IPS DF 6.9 (cell line): ENCODE results near the gene HTD2.

ENCODE experiments used
- DNase-seq: peaks from one replicate; pipeline ENCODE4 v3.0.0-alpha.2; 2013; ENCODE audit warnings: low read depth, low spot score
- H3K27ac ChIP-seq: one replicate; pipeline ENCODE4 v1.5.1; 2013; ENCODE audit warnings: low read length, control low read depth
- H3K27me3 ChIP-seq: 2 replicates; pipeline ENCODE4 v1.6.1; 2013; ENCODE audit warnings: mild to moderate bottlenecking, low read length; ENCODE audit not compliant: control insufficient read depth, insufficient read depth
- H3K36me3 ChIP-seq: 2 replicates; pipeline ENCODE4 v1.6.1; 2013; ENCODE audit warnings: low read length; ENCODE audit not compliant: control insufficient read depth, insufficient read depth
- H3K4me1 ChIP-seq: 2 replicates; pipeline ENCODE4 v1.6.1; 2013; ENCODE audit warnings: low read length; ENCODE audit not compliant: control insufficient read depth, insufficient read depth
- H3K4me3 ChIP-seq: 2 replicates; pipeline ENCODE4 v1.5.1; 2013; ENCODE audit warnings: mild to moderate bottlenecking, low read length
- H3K9me3 ChIP-seq: 2 replicates; pipeline ENCODE4 v1.6.1; 2013; ENCODE audit warnings: low read length, inconsistent platforms; ENCODE audit not compliant: control insufficient read depth, insufficient read depth
- WGBS: extraction: QIAGEN DNeasy Blood & Tissue Kit; methylation state at CpG from one replicate; pipeline ENCODE4 v1.1.7; 2013; ENCODE audit warnings: mixed read lengths, missing lambda C conversion rate; ENCODE audit not compliant: insufficient read length, insufficient coverage; 5-methylcytosine and 5-hydroxymethylcytosine counted together

The HTD2 gene

DNA sequence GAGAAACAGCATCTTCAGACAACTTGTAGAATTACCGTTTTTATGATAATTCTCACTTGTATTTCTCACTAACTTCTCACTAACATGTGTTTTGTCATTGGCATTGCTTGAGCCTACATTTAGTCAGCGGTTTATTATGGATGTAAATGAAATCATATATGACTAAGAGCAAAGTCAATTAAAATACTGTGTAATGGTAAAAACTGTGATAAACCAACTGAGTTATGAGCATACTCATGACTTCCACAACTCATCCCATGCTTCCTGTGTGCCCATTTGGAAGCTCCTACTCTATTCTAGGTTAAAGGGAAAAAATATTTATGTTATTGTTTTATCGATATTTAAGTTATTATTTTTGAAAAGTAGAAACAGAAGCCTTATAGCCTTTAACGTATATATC lies 39.1 kb downstream of the HTD2 start:
- Histone ChIP-seq H3K4me1 (no peaks in the 10 kb centered on the region), H3K9me3 (no peaks in the 10 kb centered on the region), H3K36me3 (no peaks in the 10 kb centered on the region), H3K27me3 (no peaks in the 10 kb centered on the region), H3K27ac (no peak overlapping the region), H3K4me3 (no peak overlapping the region)
- no peak for DNase-seq
- WGBS: 100% methylated on average over 2 of the region's 4 CpGs

DNA sequence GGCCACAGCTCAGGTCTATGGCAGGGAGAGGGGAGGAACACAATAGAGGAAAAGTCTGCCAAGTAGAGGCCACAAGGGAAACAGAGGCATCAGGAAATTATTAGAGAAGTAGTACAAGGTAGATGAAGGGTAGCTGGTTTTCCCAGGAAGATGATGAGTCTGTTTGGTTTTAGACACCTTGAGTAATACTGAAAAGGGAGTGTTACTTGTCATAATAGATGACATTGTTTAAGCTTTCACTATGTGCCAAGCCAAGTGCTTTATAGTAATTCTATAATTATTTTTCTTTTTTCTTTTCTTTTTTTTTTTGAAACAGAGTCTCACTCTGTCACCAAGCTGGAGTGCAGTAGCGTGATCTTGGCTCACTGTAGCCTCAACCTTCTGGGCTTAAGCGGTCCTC lies 40.0 kb downstream of the HTD2 start:
- WGBS: no CpG with 5 or more reads among the region's 2 CpGs
- DNase-seq: no peak
- H3K36me3 ChIP-seq: no peaks in the 10 kb centered on the region
- no peak overlapping the region for H3K27ac ChIP-seq
- no peaks in the 10 kb centered on the region for H3K27me3 ChIP-seq
- H3K4me3 ChIP-seq: no peak overlapping the region
- H3K4me1 ChIP-seq: no peaks in the 10 kb centered on the region
- no peaks in the 10 kb centered on the region for H3K9me3 ChIP-seq

DNA sequence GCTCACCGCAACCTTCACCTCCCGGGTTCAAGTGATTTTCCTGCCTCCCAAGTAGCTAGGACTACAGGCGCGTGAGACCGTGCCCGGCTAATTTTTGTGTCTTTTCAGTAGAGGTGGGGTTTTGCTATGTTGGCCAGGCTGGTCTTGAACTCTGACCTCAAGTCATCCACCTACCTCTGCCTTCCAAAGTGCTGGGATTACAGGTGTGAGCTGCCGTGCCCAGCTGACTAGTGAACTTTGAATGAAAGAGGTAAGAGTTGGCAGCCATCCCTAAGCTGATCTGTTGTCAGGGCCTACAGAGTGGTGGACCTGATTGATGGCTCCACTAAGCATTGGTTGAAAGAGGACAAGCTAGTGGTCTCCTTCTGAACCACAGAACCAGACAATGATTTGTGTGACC lies 41.7 kb downstream of the HTD2 start:
- Histone ChIP-seq H3K4me3 (no peak overlapping the region), H3K36me3 (no peaks in the 10 kb centered on the region), H3K27me3 (no peaks in the 10 kb centered on the region), H3K27ac (no peak overlapping the region), H3K4me1 (peaks cover 4% of the 10 kb centered on the region), H3K9me3 (no peaks in the 10 kb centered on the region)
- WGBS: no CpG with 5 or more reads among the region's 7 CpGs
- DNase-seq: no peak

DNA sequence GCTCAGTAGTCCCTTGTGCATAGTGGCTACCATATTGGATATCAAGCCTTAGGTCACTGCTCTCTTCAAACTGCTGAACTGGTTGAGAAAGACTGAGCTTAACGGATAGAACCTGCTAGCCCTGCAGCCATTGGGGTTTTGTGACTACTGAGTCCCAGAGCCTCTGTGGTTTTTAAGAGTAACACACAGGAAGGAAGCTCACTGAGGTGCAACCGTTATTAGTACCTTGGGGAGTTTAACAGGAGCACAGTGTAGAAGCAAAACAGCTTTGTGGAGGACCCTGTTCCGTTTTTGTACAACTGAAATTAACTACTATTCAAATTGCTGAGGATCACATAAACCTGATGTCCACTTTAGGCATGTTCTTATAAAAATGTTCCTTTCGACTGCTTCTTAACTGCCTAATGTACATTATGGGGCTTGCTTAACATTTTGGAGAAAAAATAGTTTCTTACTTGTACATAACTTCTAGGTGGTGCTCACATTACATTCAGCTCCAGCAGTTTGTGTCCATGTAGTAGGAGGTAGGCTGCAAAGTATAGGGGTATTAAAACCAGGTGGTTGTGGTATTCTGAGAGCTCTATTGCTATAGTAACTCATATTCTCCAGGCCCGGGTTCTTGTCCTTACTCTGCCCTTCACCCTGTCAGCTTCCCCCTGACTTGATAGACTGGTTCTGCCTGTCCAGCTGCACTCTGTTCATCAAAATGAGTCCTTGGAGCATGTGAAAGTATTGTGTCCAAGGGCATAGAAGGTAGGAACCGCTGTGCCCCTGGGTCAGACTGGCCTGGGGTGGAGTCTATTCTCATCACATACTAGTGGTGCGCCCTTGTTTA lies 43.7 kb downstream of the HTD2 start:
- no CpG with 5 or more reads among the region's 7 CpGs for WGBS
- Histone ChIP-seq H3K36me3 (no peaks in the 10 kb centered on the region), H3K27ac (no peak overlapping the region), H3K27me3 (no peaks in the 10 kb centered on the region), H3K9me3 (no peaks in the 10 kb centered on the region), H3K4me3 (no peak overlapping the region), H3K4me1 (peaks cover 4% of the 10 kb centered on the region)
- DNase-seq: no peak

DNA sequence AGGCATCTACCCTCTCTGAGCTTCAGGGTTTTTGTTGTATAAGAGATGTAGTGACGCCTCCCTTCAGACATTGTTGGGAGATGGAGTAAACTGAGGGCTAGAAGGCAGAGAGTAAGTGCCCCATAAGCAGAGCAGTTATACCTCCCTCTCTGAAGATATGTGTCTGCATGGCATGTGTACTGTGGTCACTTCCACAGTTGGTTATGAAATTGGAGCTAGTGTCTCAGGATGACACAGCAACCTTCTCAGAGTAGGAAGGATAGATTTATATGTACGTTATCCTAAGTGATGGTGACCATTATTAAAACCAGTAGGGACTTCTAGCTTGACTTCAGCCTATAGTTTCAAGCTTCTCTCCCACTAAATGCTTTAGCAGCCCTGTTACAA lies 44.3 kb downstream of the HTD2 start:
- H3K36me3 ChIP-seq: no peaks in the 10 kb centered on the region
- DNase-seq: no peak
- H3K27me3 ChIP-seq: no peaks in the 10 kb centered on the region
- H3K4me1 ChIP-seq: peaks cover 4% of the 10 kb centered on the region
- WGBS: no CpG with 5 or more reads among the region's 2 CpGs
- no peak overlapping the region for H3K4me3 ChIP-seq
- H3K9me3 ChIP-seq: no peaks in the 10 kb centered on the region
- no peak overlapping the region for H3K27ac ChIP-seq

DNA sequence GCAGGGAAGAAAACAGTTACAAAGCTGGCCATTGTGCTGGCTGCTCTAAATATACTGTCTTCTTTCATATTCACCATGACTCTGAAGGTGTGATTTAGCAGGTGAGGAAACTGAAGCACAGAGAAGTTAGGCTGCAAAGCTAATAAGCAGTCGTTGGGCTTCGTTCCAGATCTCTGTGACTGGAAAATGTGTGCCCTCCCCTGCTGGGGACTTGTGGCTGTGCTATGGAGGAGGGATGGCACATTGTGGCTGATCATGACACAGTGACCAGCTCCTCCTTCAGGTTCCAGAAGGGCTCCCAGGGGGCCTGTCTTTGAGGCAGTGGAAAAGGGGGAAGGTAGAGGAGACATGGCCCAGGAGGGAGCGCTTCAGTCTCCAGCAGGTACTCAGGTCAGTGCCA lies 45.6 kb downstream of the HTD2 start:
- H3K9me3 ChIP-seq: no peaks in the 10 kb centered on the region
- peaks cover 4% of the 10 kb centered on the region for H3K4me1 ChIP-seq
- H3K4me3 ChIP-seq: no peak overlapping the region
- no peak overlapping the region for H3K27ac ChIP-seq
- no peaks in the 10 kb centered on the region for H3K27me3 ChIP-seq
- no peak for DNase-seq
- WGBS: no CpG with 5 or more reads among the region's 3 CpGs
- no peaks in the 10 kb centered on the region for H3K36me3 ChIP-seq

DNA sequence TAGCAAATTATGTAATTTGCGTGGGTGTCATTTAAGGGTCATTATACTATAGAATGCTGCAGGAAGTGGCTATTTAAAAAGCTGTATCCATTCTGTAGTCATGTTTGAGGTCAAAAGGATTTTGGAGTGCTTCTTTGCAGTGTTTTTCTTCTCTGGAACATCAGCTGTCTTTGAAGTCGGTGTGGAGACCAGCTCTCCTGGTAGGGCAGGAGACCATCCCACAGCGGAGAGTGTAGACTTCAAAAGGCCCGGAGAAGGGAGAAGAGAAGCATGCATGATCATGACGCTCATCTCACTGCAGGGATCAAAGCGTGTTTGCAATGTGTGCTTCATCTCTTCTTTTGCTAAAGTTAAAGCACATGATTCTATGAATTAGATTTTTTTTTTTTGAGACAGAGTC lies 46.3 kb downstream of the HTD2 start:
- Histone ChIP-seq H3K9me3 (no peaks in the 10 kb centered on the region), H3K27me3 (no peaks in the 10 kb centered on the region), H3K4me3 (no peak overlapping the region), H3K4me1 (peaks cover 4% of the 10 kb centered on the region), H3K36me3 (no peaks in the 10 kb centered on the region), H3K27ac (no peak overlapping the region)
- no CpG with 5 or more reads among the region's 6 CpGs for WGBS
- DNase-seq: no peak

DNA sequence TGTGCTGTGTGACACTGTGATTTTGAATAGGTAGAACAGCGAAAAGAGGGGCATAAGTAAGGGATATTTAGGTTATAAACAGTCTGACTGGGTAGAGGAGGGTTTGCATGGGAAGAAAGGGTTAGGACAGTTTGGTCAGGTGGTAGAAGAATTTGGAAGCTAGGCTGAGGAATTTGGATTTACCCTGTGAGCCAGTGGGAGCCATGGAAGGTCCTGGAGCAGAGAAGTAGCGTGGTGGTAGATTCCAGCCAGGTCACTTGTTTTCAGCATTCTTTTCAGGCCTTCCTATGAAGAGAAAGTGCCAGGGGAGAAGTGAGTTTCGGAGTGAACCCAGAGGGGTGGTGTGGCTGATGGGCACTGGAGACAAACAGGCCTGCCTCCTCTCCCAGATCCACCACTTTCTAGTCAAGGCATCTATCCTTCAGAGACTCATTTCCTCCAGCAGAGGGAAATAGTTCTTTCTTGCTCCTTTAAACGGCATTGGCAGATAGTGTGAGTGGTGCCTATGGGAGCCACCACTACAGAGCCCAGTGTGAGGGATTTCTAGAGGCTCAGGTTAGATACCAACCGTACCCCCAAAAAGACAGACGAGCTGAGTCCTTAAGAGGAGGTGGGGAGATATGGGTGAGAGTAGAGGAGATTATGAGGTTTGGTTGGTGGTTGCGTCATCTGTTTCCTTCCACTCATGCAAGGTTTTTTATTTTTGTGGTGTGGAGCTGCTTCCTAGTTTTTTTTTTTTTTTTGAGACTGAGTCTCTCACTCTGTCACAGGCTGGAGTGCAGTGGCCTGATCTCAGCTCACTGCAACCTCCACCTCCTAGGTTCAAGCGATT lies 47.6 kb downstream of the HTD2 start:
- Histone ChIP-seq H3K36me3 (no peaks in the 10 kb centered on the region), H3K27ac (no peak overlapping the region), H3K4me3 (no peak overlapping the region), H3K4me1 (peaks cover 4% of the 10 kb centered on the region), H3K9me3 (no peaks in the 10 kb centered on the region), H3K27me3 (no peaks in the 10 kb centered on the region)
- no peak for DNase-seq
- WGBS: no CpG with 5 or more reads among the region's 8 CpGs

DNA sequence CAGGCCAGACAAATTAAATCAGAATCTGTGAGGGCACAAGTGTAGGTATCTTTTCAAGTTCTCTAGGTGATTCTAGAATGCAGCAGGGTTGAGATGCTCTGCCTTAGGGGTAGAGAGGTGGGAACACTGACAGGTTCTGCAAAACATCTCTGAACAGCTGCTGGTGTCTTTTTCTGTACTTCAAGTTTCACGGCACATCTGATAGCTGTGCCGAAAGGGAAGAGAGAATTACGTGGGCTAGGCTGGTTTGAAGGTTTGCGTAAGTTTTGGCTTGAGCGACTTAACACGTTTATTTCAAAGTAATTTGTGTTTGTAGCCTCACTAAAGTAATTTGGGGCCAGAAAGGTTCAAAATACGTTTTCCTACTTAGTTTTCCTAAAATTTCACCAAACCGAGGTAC lies 48.9 kb downstream of the HTD2 start:
- Histone ChIP-seq H3K27me3 (no peaks in the 10 kb centered on the region), H3K36me3 (no peaks in the 10 kb centered on the region), H3K27ac (no peak overlapping the region), H3K9me3 (no peaks in the 10 kb centered on the region), H3K4me1 (peaks cover 4% of the 10 kb centered on the region), H3K4me3 (no peak overlapping the region)
- no peak for DNase-seq
- no CpG with 5 or more reads among the region's 8 CpGs for WGBS

DNA sequence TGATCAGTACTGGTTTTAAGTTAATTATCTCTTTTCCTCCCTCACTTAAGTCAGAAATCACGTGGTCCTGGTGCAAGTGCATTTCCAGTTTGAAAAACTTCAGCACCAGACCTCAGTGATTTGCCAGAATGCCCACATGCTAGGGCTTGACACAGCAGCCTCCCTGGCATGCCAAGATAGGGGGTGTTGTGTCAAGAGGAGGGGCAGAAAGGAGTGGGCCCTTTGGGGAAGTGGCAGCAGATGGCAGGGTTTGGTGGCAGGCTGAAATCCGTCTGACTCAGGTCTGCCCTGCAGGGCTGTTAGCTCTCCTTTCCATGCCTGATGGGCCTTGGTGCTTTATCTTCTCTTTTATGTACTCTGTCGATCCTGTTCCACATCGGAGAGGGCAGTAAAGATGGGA lies 49.7 kb downstream of the HTD2 start:
- Histone ChIP-seq H3K4me3 (no peak overlapping the region), H3K36me3 (no peaks in the 10 kb centered on the region), H3K4me1 (peaks cover 4% of the 10 kb centered on the region), H3K9me3 (no peaks in the 10 kb centered on the region), H3K27me3 (no peaks in the 10 kb centered on the region), H3K27ac (no peak overlapping the region)
- WGBS: no CpG with 5 or more reads among the region's 4 CpGs
- no peak for DNase-seq
